Heart right ventricle (tissue), 16 donors: ENCODE data around the gene KCNA3. TPM values are rescaled to one million over a fixed set of nuclear protein-coding genes. Genes with fewer than 3 reads are reported as not detected.

Experiments
- ATAC-seq, 8 donors: fragments of 200-7000 bp; cut with Tn5 transposase; one replicate each; pipeline ENCODE4 v1.9.1; 2020; ENCODE audit warnings: mild to moderate bottlenecking in 8 of 8, moderate library complexity in 8 of 8, moderate number of reproducible peaks in 1 of 8
- DNase-seq, 2 donors: peaks; one replicate each; pipeline ENCODE4 v3.0.0-alpha.2; 2020
- H3K27ac ChIP-seq, 10 donors: fragments of 200-600 bp; sonication (generic) in 2 of 10; one replicate each; pipeline versions ENCODE4 v1.5.0 to v1.8.0; 2020 to 2022; ENCODE audit warnings: mild to moderate bottlenecking in 3 of 10
- H3K27me3 ChIP-seq, 7 donors: fragments of 200-600 bp; one replicate each; pipeline ENCODE4 v1.8.0; 2021 to 2022; ENCODE audit warnings: mild to moderate bottlenecking in 2 of 7
- H3K36me3 ChIP-seq, 9 donors: fragments of 200-600 bp; sonication (generic) in 1 of 9; one replicate each; pipeline versions ENCODE4 v1.5.0 to v1.8.0; 2020 to 2022; ENCODE audit warnings: mild to moderate bottlenecking in 2 of 9
- H3K4me1 ChIP-seq, 9 donors: fragments of 200-600 bp; sonication (generic) in 1 of 9; one replicate each; pipeline versions ENCODE4 v1.5.0 to v1.8.0; 2020 to 2022; ENCODE audit warnings: mild to moderate bottlenecking in 4 of 9
- H3K4me3 ChIP-seq, 10 donors: fragments of 200-600 bp; sonication (generic) in 2 of 10; one replicate each; pipeline versions ENCODE4 v1.5.0 to v1.8.0; 2020 to 2022; ENCODE audit warnings: mild to moderate bottlenecking in 7 of 10, moderate library complexity in 2 of 10
- H3K9me3 ChIP-seq, 11 donors: fragments of 200-600 bp in 10 of 11; sonication (generic) in 2 of 11; one replicate each; pipeline versions ENCODE4 v1.5.0 to v1.8.0; 2013 to 2022; ENCODE audit warnings: mild to moderate bottlenecking in 2 of 11, control low read depth in 1 of 11, moderate library complexity in 1 of 11
- CTCF ChIP-seq, 9 donors: fragments of 200-600 bp; sonication (generic) in 2 of 9; IDR thresholded peaks; one replicate each; pipeline versions ENCODE4 v1.5.0 to v1.8.0; 2021 to 2022; ENCODE audit warnings: antibody characterized with exemption in 9 of 9, mild to moderate bottlenecking in 5 of 9, moderate library complexity in 1 of 9
- WGBS, 2 donors: extraction: QIAGEN DNeasy Blood & Tissue Kit; methylation state at CpG; one replicate each; pipeline ENCODE4 v1.1.7; 2013; ENCODE audit warnings: inconsistent platforms in 1 of 2; 5-methylcytosine and 5-hydroxymethylcytosine counted together
- intact Hi-C, 10 donors: fragments of 100-400 bp; cut with DNase I; formaldehyde crosslinking; loops; one replicate each; pipeline versions ENCODE4 v1.11.1 to v1.14.2; 2022
- polyA plus RNA-seq, 2 donors: library from polyadenylated mRNA; stranded (reverse); fragments of 200-250 nt; gene quantifications; one replicate each; pipeline ENCODE4 v1.2.3, GENCODE V29; 2013
- total RNA-seq, 10 donors: library from RNA; stranded (reverse); fragmentation: NEBNext Ultra II Directional in 3 of 10; extraction: Animal tissue kit (Norgen Biotek cat#: 25700) in 3 of 10; gene quantifications; one replicate each; pipeline versions ENCODE4 v1.2.1 to v1.2.4, GENCODE V29; 2021 to 2023
- donor health status: Arrhythmogenic right ventricular cardiomyopathy.
- donor health status: ischemic (EF 13 %, LVEDD 7.1; RV severe dilation, severe dysfunction).
- donor health status: healthy with polysubstance abuse.
- donor health status: DM: no; HTN: yes; CAD: no.
- donor health status: DM: no; HTN: no; CAD: no.
- donor health status: ischemic (EF 25% LVEDD 6.9; RV normal size, moderate dysfunction).
- donor health status: ischemic (EF 25% LVEDD 5.7; RV mildly dilated, moderate dysfunction).
- donor health status: healthy.
- donor health status: DM: yes; HTN: yes; CAD: no.
- donor health status: Ischemic cardiomyopathy.
- donor health status: ischemic (EF 35%, LVEDD 5.7; RV mildly dilated, moderate dysfunction).
- donor health status: nonischemic (EF 11% LVEDD 7.7; RV severe dilation, severe dysfunction).
- donor health status: DM: yes; HTN: yes; CAD: no.
- donor health status: PGD.
- donor health status: ischemic (EF 29% LVEDD 5.4; RV normal size, mild dysfunction).
- donor health status: nonischemic (EF 23%, LVEDD 6.1; RV moderate dilation, normal function).

KCNA3 gene
- total and polyA plus RNA-seq, 12 donors: 0.04 to 1.8 (median 0.40) TPM; not detected in 2

GRCh38 chr1:110684491-110684890 lies 9.8 kb upstream of the KCNA3 start:
- no peaks in the 10 kb centered on the region for H3K36me3 ChIP-seq
- no peak overlapping the region for H3K4me3 ChIP-seq
- H3K9me3 ChIP-seq: no peaks in the 10 kb centered on the region
- intact Hi-C loops: no loop called here
- no peak for ATAC-seq
- H3K27ac ChIP-seq: no peak overlapping the region
- peaks cover 0 to 40% (median 20%) of the 10 kb centered on the region in 7 donors for H3K27me3 ChIP-seq
- WGBS, 2 donors: 49 to 60% methylated on average over 2 of the region's 2 CpGs
- no peak for TF ChIP-seq CTCF (IDR thresholded peaks at IDR 0.05)
- DNase-seq: no peak
- H3K4me1 ChIP-seq: no peaks in the 10 kb centered on the region

GRCh38 chr1:110682898-110683297 lies 8.2 kb upstream of the KCNA3 start:
- 75 to 83% methylated on average over 1 of the region's 1 CpG for WGBS, 2 donors
- DNase-seq (no peak), ATAC-seq (no peak)
- Histone ChIP-seq H3K4me1 (no peaks in the 10 kb centered on the region), H3K9me3 (no peaks in the 10 kb centered on the region), H3K27me3 (peaks cover 0 to 44% (median 20%) of the 10 kb centered on the region in 7 donors), H3K4me3 (no peak overlapping the region), H3K36me3 (no peaks in the 10 kb centered on the region), H3K27ac (no peak overlapping the region)
- no peak for TF ChIP-seq CTCF (IDR thresholded peaks at IDR 0.05)
- intact Hi-C loops: no loop called here

GRCh38 chr1:110680036-110680735 lies 5.4 kb upstream of the KCNA3 start:
- intact Hi-C loops: no loop called here
- Histone ChIP-seq H3K4me3 (no peak overlapping the region), H3K4me1 (peaks cover 0 to 12% (median 3%) of the 10 kb centered on the region in 9 donors), H3K27me3 (peaks cover 0 to 35% (median 24%) of the 10 kb centered on the region in 7 donors), H3K36me3 (no peaks in the 10 kb centered on the region), H3K9me3 (no peaks in the 10 kb centered on the region), H3K27ac (no peak overlapping the region)
- TF ChIP-seq CTCF (IDR thresholded peaks at IDR 0.05): no peak
- DNase-seq (no peak), ATAC-seq (no peak)
- WGBS, 2 donors: 66 to 73% methylated on average over 3 of the region's 3 CpGs

- peaks cover 8 to 54% (median 45%) of the 10 kb centered on the region in 7 donors for H3K27me3 ChIP-seq
- intact Hi-C loops: loop anchor here in 1 of 10 donors (2.0 kb wide), 1 partner anchor 33 kb away; no protein-coding TSS in a partner anchor
- no peak overlapping the region for H3K27ac ChIP-seq
- WGBS, 2 donors: 77 to 80% methylated on average over 3 of the region's 3 CpGs
- H3K4me1 ChIP-seq: peaks cover 0 to 33% (median 13%) of the 10 kb centered on the region in 9 donors
- no peaks in the 10 kb centered on the region for H3K36me3 ChIP-seq
- no peaks in the 10 kb centered on the region for H3K9me3 ChIP-seq
- DNase-seq: no peak
- ATAC-seq: no peak
- no peak overlapping the region for H3K4me3 ChIP-seq
- no peak for TF ChIP-seq CTCF (IDR thresholded peaks at IDR 0.05)
Measured at GRCh38 chr1:110677526-110677925, 2.8 kb upstream of the KCNA3 start.
